NCI-H146 (cell line): ENCODE results near the gene GOLM1.

Source experiments
- DNase-seq: peaks from one replicate; lab custom pipeline; 2025; lab: John Stamatoyannopoulos, UW

The GOLM1 gene

GRCh38 chr9:85978496-85978895 lies 120.9 kb downstream of the GOLM1 start:
- DNase-seq = no peak
